IMR-90 (cell line): Measurements from ENCODE around the gene CHMP1A. TPM values are rescaled to one million over a fixed set of nuclear protein-coding genes. Genes with fewer than 3 reads are reported as not detected.

Experiments
- ATAC-seq: fragments of 200-7000 bp; cut with Tn5 transposase; 2 replicates; pipeline ENCODE4 v1.9.1; 2020; ENCODE audit warnings: low read depth, mild to moderate bottlenecking, moderate library complexity
- BruUV-seq: library from RNA; stranded (reverse); fragments of 400-500 nt; replicated peaks from 2 replicates; lab custom pipeline; 2021; lab: Mats Ljungman, UMichigan
- CTCF ChIA-PET: fragments of 300-600 bp; formaldehyde crosslinking; extraction: SDS; loops from one replicate; lab custom pipeline; 2021; ENCODE audit warnings: antibody characterized with exemption; lab: Yijun Ruan, JAX
- POLR2A ChIA-PET: fragments of 300-600 bp; sonication (Branson Sonifier 250); formaldehyde crosslinking; loops from one replicate; lab custom pipeline; 2022; ENCODE audit warnings: antibody characterized with exemption; ENCODE audit not compliant: unreplicated experiment; lab: Charles Lee
- DNase-seq: peaks from one replicate; pipeline ENCODE4 v3.0.0; 2013
- H2AFZ ChIP-seq: replicated peaks from 2 replicates; pipeline ENCODE3; 2013; ENCODE audit warnings: low read length, mild to moderate bottlenecking; ENCODE audit not compliant: poor library complexity
- H2AK5ac ChIP-seq: 2 replicates; pipeline ENCODE4 v1.6.1; 2013; ENCODE audit warnings: low read depth, low read length, inconsistent platforms
- H2AK9ac ChIP-seq: replicated peaks from 2 replicates; pipeline ENCODE3; 2013; ENCODE audit warnings: mild to moderate bottlenecking, low read depth, low read length, moderate library complexity; ENCODE audit not compliant: poor library complexity
- H2BK120ac ChIP-seq: 2 replicates; pipeline ENCODE4 v1.6.1; 2013; ENCODE audit warnings: low read depth, low read length, inconsistent platforms
- H2BK15ac ChIP-seq: 3 replicates; pipeline ENCODE4 v1.6.1; 2013; ENCODE audit warnings: low read depth, low read length, inconsistent platforms
- H2BK20ac ChIP-seq: 2 replicates; pipeline ENCODE4 v1.6.1; 2013; ENCODE audit warnings: low read depth, mild to moderate bottlenecking, inconsistent platforms, low read length, moderate library complexity
- H2BK5ac ChIP-seq: 2 replicates; pipeline ENCODE4 v1.6.1; 2013; ENCODE audit warnings: mild to moderate bottlenecking, low read depth, low read length, inconsistent platforms; ENCODE audit not compliant: poor library complexity, severe bottlenecking
- H3K14ac ChIP-seq: replicated peaks from 2 replicates; pipeline ENCODE4 v1.6.1; 2013; ENCODE audit warnings: low read depth, low read length, inconsistent platforms
- H3K18ac ChIP-seq: 2 replicates; pipeline ENCODE4 v1.6.1; 2013; ENCODE audit warnings: low read depth, low read length, control low read depth
- H3K23ac ChIP-seq: 2 replicates; pipeline ENCODE4 v1.6.1; 2013; ENCODE audit warnings: low read depth, low read length, inconsistent platforms
- H3K27ac ChIP-seq: 2 replicates; pipeline ENCODE4 v1.5.1; 2013; ENCODE audit warnings: mild to moderate bottlenecking, control low read depth, low read length; ENCODE audit not compliant: insufficient read depth
- H3K27me3 ChIP-seq: 2 replicates; pipeline ENCODE4 v1.6.1; 2013; ENCODE audit warnings: low read length; ENCODE audit not compliant: control insufficient read depth, insufficient read depth
- H3K36me3 ChIP-seq: 2 replicates; pipeline ENCODE4 v1.6.1; 2013; ENCODE audit warnings: low read length, mixed read lengths; ENCODE audit not compliant: control insufficient read depth, insufficient read depth
- H3K4ac ChIP-seq: 2 replicates; pipeline ENCODE4 v1.6.1; 2013; ENCODE audit warnings: low read depth, low read length, inconsistent platforms
- H3K4me1 ChIP-seq: 2 replicates; pipeline ENCODE4 v1.6.1; 2013; ENCODE audit warnings: low read length, mixed read lengths; ENCODE audit not compliant: control insufficient read depth, insufficient read depth
- H3K4me2 ChIP-seq: 2 replicates; pipeline ENCODE4 v1.6.1; 2013; ENCODE audit warnings: low read depth, mild to moderate bottlenecking, control low read depth, low read length, moderate library complexity
- H3K4me3 ChIP-seq: 2 replicates; pipeline ENCODE4 v1.5.1; 2013; ENCODE audit warnings: low read depth, mild to moderate bottlenecking, control low read depth, low read length, moderate library complexity; ENCODE audit not compliant: insufficient read depth
- H3K56ac ChIP-seq: 2 replicates; pipeline ENCODE4 v1.6.1; 2013; ENCODE audit warnings: low read length, inconsistent platforms; ENCODE audit not compliant: insufficient read depth; ENCODE audit errors: extremely low read depth
- H3K79me1 ChIP-seq, 2 experiments: 2 replicates each; pipeline ENCODE4 v1.6.1; 2013; ENCODE audit warnings: low read length in 2 of 2, inconsistent platforms in 1 of 2, low read depth in 1 of 2
- H3K9ac ChIP-seq: 2 replicates; pipeline ENCODE4 v1.6.1; 2013; ENCODE audit warnings: low read depth, low read length, control low read depth
- H3K9me1 ChIP-seq: 2 replicates; pipeline ENCODE4 v1.6.1; 2013; ENCODE audit warnings: low read length, inconsistent platforms; ENCODE audit not compliant: insufficient read depth
- H3K9me3 ChIP-seq: 2 replicates; pipeline ENCODE4 v1.6.1; 2013; ENCODE audit warnings: low read length; ENCODE audit not compliant: control insufficient read depth, insufficient read depth
- H4K20me1 ChIP-seq: 2 replicates; pipeline ENCODE4 v1.6.1; 2013; ENCODE audit warnings: low read length, inconsistent platforms; ENCODE audit not compliant: insufficient read depth
- H4K5ac ChIP-seq: 2 replicates; pipeline ENCODE4 v1.6.1; 2013; ENCODE audit warnings: mild to moderate bottlenecking, low read depth, low read length, control low read depth
- H4K8ac ChIP-seq, 2 experiments: 2 replicates each; pipeline ENCODE4 v1.6.1; 2013; ENCODE audit warnings: low read depth in 2 of 2, low read length in 2 of 2, control low read depth in 1 of 2, inconsistent platforms in 1 of 2
- H4K91ac ChIP-seq: 2 replicates; pipeline ENCODE4 v1.6.1; 2013; ENCODE audit warnings: low read depth, low read length, inconsistent platforms; ENCODE audit not compliant: insufficient read depth
- BHLHE40 ChIP-seq: fragments of 150-350 bp; IDR thresholded peaks from 2 replicates; pipeline ENCODE4 v1.6.1; 2016; ENCODE audit warnings: mild to moderate bottlenecking, low read depth, low read length
- CEBPB ChIP-seq: IDR thresholded peaks from 2 replicates; pipeline ENCODE4 v1.6.1; 2012; ENCODE audit warnings: low read depth, low read length, improper control_type of control experiment
- CHD1 ChIP-seq: IDR thresholded peaks from 2 replicates; pipeline ENCODE4 v1.6.1; 2012; ENCODE audit warnings: low read depth, low read length, improper control_type of control experiment
- CTCF ChIP-seq: conservative IDR thresholded peaks from 2 replicates; pipeline ENCODE4 v1.5.1; 2012; ENCODE audit warnings: mild to moderate bottlenecking, low read depth, low read length, improper control_type of control experiment
- ELK1 ChIP-seq: fragments of 150-350 bp; IDR thresholded peaks from 2 replicates; pipeline ENCODE4 v1.6.1; 2016; ENCODE audit warnings: low read depth, mild to moderate bottlenecking, low read length, moderate library complexity, borderline replicate concordance
- FOS ChIP-seq: fragments of 150-350 bp; IDR thresholded peaks from 2 replicates; pipeline ENCODE4 v1.6.1; 2016; ENCODE audit warnings: low read depth, low read length
- MAFK ChIP-seq: IDR thresholded peaks from 2 replicates; pipeline ENCODE4 v1.6.1; 2012; ENCODE audit warnings: low read depth, low read length, improper control_type of control experiment
- MAZ ChIP-seq: IDR thresholded peaks from 2 replicates; pipeline ENCODE4 v1.6.1; 2012; ENCODE audit warnings: low read depth, mild to moderate bottlenecking, low read length, improper control_type of control experiment, moderate library complexity, borderline replicate concordance
- MXI1 ChIP-seq: IDR thresholded peaks from 2 replicates; pipeline ENCODE4 v1.6.1; 2012; ENCODE audit warnings: low read depth, mild to moderate bottlenecking, low read length, moderate library complexity, borderline replicate concordance
- NFE2L2 ChIP-seq: fragments of 150-350 bp; IDR thresholded peaks from 2 replicates; pipeline ENCODE4 v1.6.1; 2016; ENCODE audit warnings: low read depth, mild to moderate bottlenecking, low read length
- POLR2A ChIP-seq: IDR thresholded peaks from 2 replicates; pipeline ENCODE4 v1.6.1; 2012; ENCODE audit warnings: mild to moderate bottlenecking, low read depth, low read length
- RAD21 ChIP-seq: IDR thresholded peaks from 2 replicates; pipeline ENCODE4 v1.6.1; 2012; ENCODE audit warnings: low read length, improper control_type of control experiment
- RFX5 ChIP-seq: IDR thresholded peaks from 2 replicates; pipeline ENCODE4 v1.8.0; 2012; ENCODE audit warnings: low read depth, mild to moderate bottlenecking, low read length, moderate library complexity
- SMC3 ChIP-seq: fragments of 150-350 bp; IDR thresholded peaks from 2 replicates; pipeline ENCODE4 v1.6.1; 2016; ENCODE audit warnings: low read depth, mild to moderate bottlenecking, antibody characterized with exemption, low read length, moderate library complexity
- WGBS, 2 experiments: methylation state at CpG; one replicate each; pipeline versions ENCODE4 v1.1.5 to v1.1.7; 2013; ENCODE audit warnings: missing lambda C conversion rate in 2 of 2; ENCODE audit not compliant: insufficient read length in 1 of 2; ENCODE audit errors: extremely low coverage in 2 of 2; 5-methylcytosine and 5-hydroxymethylcytosine counted together
- dilution Hi-C: fragments of 300-500 bp; cut with HindIII; formaldehyde crosslinking; loops from one replicate; pipeline ENCODE4 v1.14.3; 2018; ENCODE audit warnings: low sequenced_read_pairs; ENCODE audit not compliant: unreplicated experiment
- in situ Hi-C: fragments of 300-500 bp; cut with MboI; formaldehyde crosslinking; loops from 3 replicates; pipeline ENCODE4 v1.14.3; 2019; ENCODE audit warnings: low sequenced_read_pairs, inconsistent platforms, mixed read lengths
- intact Hi-C: fragments of 100-400 bp; cut with micrococcal nuclease; formaldehyde crosslinking; loops from 2 replicates; pipeline ENCODE4 v1.10.0; 2022
- polyA plus RNA-seq, 3 experiments: library from polyadenylated mRNA; depleted of rRNA; stranded (reverse); fragments of >200 nt; gene quantifications; 2 replicates each; pipeline ENCODE4 v1.2.3, GENCODE V29; 2012; ENCODE audit warnings: low replicate concordance in 1 of 3
- total RNA-seq: library from RNA; depleted of rRNA; stranded (reverse); fragments of >200 nt; gene quantifications from 2 replicates; pipeline ENCODE4 v1.2.3, GENCODE V29; 2012

Gene CHMP1A
- total and polyA plus RNA-seq, 2 of the 4 experiments (the other 2 are of a cell fraction): 97.3 to 99.8 TPM

DNA sequence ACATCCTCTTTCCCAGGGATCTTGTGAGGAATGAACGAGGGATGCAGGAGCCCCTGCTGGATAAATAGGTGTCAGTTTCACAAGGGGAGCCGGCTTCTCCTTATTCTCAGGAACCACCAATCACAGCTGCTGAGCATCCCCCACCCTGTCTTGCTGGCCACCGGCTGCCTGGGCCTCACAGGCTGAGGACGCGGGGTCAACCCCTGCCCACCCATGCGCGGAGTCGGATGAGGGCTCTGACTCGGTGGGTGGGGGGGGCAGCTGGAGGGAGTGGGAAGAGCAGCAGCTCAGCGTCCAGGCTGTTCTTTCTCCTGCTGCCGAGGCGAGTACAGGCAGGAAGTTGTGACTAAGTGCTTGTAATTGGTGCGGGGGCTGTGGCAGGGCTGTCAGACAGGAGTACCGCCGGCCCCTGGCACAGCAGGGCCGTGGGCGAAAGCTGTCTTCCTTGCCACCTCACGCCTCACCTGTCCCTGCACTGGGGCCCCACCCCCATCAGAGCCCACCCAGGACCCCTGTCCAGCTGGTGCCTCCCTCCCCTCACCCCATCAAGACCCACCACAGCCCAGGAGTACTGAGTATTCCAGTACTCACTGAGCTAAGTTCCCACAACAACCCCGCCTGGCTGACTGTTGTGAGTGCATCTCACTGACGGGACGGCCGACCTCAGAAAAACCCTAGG lies 55.1 kb downstream of the CHMP1A start (continued):
- no peak for TF ChIP-seq CEBPB
- TF ChIP-seq RFX5: no peak

- WGBS, 2 experiments: 79% methylated on average over 7 of the region's 22 CpGs; no CpG with 5 or more reads in 1 of the 2 experiments
- no peak overlapping the region for H3K4me3 ChIP-seq
- peak overlapping the region; percentile 78 for H4K91ac ChIP-seq
- peak overlapping the region; percentile 49; the same call in 1 of the 2 replicates for H3K27ac ChIP-seq
- H3K23ac ChIP-seq: peak overlapping the region; percentile 48; the same call in 1 of the 2 replicates
- H3K36me3 ChIP-seq: no peaks in the 10 kb centered on the region
- dilution Hi-C loops (no loop called here), intact Hi-C loops (no loop called here), in situ Hi-C loops (no loop called here)
- H3K4me2 ChIP-seq: peak overlapping the region; percentile 43; the same call in 1 of the 2 replicates
- H4K20me1 ChIP-seq: peaks cover 10% of the 10 kb centered on the region
- ChIA-PET POLR2A (no interaction called here), CTCF (interaction anchor here (1.1 kb wide), 1 partner anchor 13 kb away, joined by 5 read pairs; no protein-coding TSS in a partner anchor)
- H2BK20ac ChIP-seq: peak overlapping the region; percentile 90
- peak overlapping the region; percentile 88 for H2BK120ac ChIP-seq
- ATAC-seq (no peak), DNase-seq (no peak)
- peak overlapping the region; percentile 81 for H2AK5ac ChIP-seq
- H3K56ac ChIP-seq: no peak overlapping the region
- peak overlapping the region; percentile 90 for H2AFZ ChIP-seq
- H3K27me3 ChIP-seq: peaks cover 4% of the 10 kb centered on the region; the same call in 1 of the 2 replicates
- no TSS peak for BruUV-seq
- peak overlapping the region; percentile 74 for H2AK9ac ChIP-seq
- peak overlapping the region; percentile 21 to 80 for H4K8ac ChIP-seq
- peak overlapping the region; percentile 91 for H3K4ac ChIP-seq
- H2BK15ac ChIP-seq: peak overlapping the region; percentile 6; the same call in 2 of the 3 replicates
- H3K4me1 ChIP-seq: peaks cover 12% of the 10 kb centered on the region
- peak overlapping the region; percentile 61 for H3K14ac ChIP-seq
- H4K5ac ChIP-seq: no peak overlapping the region
- H3K18ac ChIP-seq: no peak overlapping the region
- no peaks in the 10 kb centered on the region for H3K79me1 ChIP-seq
- H3K9ac ChIP-seq: 0 out of 2 replicates have a peak overlapping the region, but pooled peaks have one; percentile 9
- H3K9me1 ChIP-seq: peaks cover 5% of the 10 kb centered on the region
- peak overlapping the region; percentile 63 for H2BK5ac ChIP-seq
- H3K9me3 ChIP-seq: no peaks in the 10 kb centered on the region
- TF ChIP-seq MXI1: no peak
- no peak for TF ChIP-seq ELK1
- TF ChIP-seq SMC3: no peak
- no peak for TF ChIP-seq NFE2L2
- no peak for TF ChIP-seq BHLHE40
- no peak for TF ChIP-seq MAFK
- no peak for TF ChIP-seq CTCF
- TF ChIP-seq RAD21: no peak
- TF ChIP-seq MAZ: no peak
- TF ChIP-seq POLR2A: no peak
- TF ChIP-seq CHD1: no peak
- TF ChIP-seq FOS: no peak
These were observed 55.6 kb downstream of the CHMP1A start for GRCh38 chr16:89601906-89602272.
